Daoy (cell line): Measurements from ENCODE around the gene CD209. TPM values are rescaled to one million over a fixed set of nuclear protein-coding genes. Genes with fewer than 3 reads are reported as not detected.
"Not testable (repeated sequence)": the region's sequence is repeated elsewhere in the genome, so short reads cannot be mapped to it uniquely, and the experiment has no call there.

Experiments
- DNase-seq: peaks from one replicate; pipeline ENCODE4 v3.0.0-alpha.2; 2015; ENCODE audit warnings: low read depth
- total RNA-seq: library from RNA; depleted of rRNA; stranded (reverse); fragments of >200 nt; shearing (Covaris generic); gene quantifications from 2 replicates; pipeline ENCODE4 v1.2.3, GENCODE V29; 2014; rRNA removed

CD209 gene
- not detected in 2 replicates for total RNA-seq

DNA sequence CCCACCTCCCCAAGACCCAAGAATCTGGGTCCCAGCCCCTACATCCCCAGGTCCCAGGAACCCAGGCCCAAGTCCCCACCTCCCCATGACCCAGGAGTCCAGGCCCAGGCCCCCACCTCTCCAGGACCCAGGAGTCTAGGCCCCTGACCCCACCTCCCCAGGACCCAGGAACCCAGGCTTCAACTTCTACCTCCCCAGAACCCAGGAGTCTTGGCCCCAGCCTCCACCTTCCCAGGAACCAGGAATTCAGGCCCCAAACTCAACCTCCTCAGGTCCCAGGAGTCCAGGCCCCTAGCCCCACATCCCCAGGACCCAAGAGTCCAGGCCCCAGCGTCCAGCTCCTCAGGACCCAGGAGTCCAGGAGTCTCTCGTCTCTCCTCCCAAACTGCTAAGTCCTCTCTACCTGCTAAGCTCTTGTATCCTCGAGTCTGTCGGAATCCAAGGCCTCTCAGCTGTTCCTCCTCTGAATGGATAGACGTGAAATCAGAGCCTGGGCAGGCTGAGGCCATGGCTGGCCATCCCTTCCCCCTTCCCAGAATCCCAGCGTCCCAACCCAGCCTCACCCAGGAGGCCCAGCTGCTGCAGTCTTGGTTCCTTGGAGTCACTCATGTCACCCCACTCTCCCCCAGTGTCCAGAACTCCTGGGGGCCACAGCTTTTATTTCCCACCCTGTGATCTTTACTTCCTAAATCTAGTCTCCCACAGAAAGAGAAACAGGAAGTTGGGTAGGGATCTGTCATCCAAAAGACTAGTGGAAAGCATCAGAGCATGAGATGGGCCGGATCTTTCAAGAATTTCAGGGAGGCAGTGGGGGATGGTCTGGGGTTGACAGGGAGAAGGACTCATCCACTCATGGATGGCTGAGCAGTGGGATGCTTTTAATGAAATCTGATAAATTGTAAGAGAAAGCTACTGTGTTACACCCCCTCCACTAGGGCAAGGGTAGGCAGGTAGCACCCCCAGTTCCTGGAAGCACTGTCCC is at the start of gene CD209:
Gene CD209, minus strand, starts transcription at position 632 of the 982 bp plus-strand sequence. Its CDS starts 23 bp downstream, at position 609.
- no peak for DNase-seq

DNA sequence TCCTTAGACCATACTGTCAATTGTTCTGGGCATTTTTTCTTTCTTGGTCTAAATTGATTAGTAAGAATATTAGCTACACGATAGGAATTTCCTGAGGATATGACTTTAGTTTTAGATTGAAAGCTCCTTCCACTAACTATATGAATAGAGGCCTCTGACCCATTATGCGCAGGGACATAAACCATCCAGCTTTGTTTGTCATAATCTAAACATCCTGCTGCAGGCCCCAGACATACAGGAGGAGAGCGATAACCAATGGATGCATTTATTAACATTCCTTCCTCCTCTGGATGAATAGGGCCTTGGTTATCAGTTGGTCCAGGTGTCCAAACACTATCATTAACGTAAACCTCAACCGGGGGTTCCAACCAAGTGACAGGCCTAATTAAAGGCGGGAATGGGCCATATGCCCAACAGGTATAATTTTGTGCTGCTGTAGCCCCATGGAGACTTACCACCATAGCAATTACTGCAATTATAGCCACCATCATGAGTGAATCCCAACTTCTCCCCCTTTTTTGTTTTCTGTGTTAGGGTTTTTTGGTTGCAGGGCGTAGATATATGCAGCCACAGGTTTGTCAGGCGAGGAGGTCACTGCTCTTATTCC is 48.3 kb upstream of the CD209 start:
- no peak for DNase-seq

GRCh38 chr19:7793493-7793892 is 46.2 kb upstream of the CD209 start:
- DNase-seq = no peak

GRCh38 chr19:7792701-7793100 is 45.4 kb upstream of the CD209 start:
- DNase-seq = not testable (repeated sequence)

- DNase-seq = no peak
Measured at GRCh38 chr19:7792281-7792680, 44.9 kb upstream of the CD209 start.

DNA sequence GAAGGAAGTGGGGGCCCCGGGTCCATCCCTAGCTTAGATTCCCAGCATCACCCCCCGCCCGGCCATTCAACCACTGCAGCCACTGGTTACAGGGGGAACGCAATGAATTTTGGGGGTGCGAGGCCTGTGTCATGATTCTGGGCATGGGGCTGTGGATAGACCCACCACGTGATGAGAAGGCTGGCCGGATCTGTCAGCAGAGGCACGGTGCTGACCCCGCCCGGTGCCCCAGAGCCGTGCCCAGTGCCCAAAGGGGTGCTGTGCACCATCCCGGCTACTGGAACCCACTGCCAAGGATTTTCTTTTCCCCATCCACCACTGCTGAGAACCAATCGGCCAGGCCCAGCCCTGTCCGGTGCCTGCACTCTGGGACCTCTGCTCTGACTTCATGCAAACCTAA is 43.1 kb upstream of the CD209 start:
- no peak for DNase-seq

- no peak for DNase-seq
Measured at GRCh38 chr19:7789447-7789846, 42.1 kb upstream of the CD209 start.

GRCh38 chr19:7788933-7789323 is 41.6 kb upstream of the CD209 start:
- DNase-seq = no peak

- no peak for DNase-seq
Measured at GRCh38 chr19:7788178-7788932, 41.0 kb upstream of the CD209 start.

DNA sequence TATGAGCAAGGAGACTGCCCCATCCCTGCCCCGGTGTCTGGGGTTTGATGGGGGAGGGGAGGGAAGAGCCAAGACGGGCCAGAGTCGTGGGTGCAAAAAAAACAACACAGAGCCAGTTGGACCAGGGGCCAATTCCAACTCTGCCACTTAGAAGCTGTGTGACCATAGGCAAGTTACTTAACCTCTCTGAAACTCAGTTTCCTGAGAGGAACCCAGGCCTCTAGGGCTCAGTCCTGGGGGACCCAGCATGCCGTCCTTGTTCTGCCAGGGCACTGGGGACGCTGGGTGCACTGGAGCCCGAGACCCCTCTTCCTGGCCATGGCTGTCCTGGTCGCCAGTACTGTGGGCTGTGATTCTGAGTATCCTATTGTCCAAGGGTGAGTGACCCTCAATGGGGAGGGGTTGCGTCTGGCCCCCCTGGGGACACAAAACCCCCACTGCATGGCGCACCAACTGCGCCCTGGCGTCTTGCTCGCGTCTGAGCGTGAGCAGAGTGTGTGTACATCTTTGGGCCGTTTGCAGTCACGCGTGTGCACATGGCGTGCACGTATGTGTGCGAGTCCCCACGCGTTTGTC is 40.4 kb upstream of the CD209 start:
- DNase-seq = no peak

DNA sequence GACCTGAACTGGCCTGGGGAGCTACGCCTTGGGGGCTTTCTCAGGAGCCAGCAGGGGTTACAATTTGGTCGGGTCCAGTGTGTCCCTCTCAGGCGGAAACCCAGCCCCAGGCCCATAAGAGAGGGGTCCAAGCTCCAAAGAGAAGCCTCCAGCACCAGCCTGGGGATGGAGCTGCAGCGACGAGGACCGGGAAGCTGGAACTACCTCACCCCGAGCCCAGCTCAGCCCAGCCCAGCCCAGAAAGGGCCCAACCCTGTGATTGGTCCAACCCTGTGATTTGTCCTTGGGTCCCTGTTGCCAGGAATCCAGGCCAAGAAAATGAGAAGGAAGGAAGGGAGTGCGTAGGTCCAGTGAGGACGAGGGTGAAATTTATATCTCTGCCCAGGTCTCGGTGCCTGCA is 39.8 kb upstream of the CD209 start:
- DNase-seq = no peak

- DNase-seq = no peak
Measured at GRCh38 chr19:7784856-7785255, 37.5 kb upstream of the CD209 start.

DNA sequence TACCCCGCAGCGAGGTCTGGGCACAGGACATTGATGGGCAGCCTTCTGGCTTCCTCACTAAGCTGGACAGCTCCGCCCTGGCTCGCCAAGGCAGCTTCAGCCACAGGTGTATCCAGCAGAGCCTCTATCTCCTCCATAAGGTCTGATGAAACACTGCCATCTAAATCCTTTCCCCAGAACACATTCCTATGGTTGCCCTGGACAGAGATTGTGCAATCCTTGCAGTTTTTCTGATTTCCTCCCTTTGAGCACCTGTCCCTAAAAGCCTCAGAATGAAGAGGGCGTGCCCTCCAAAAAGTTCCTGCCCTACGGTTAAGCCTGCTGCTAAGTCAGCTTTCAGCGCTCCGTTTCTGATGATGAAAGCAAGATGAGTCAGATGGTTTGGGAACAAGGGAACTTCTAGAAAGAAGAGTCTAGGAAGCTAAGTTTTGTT is 36.7 kb upstream of the CD209 start:
- peak; percentile 42 for DNase-seq

DNA sequence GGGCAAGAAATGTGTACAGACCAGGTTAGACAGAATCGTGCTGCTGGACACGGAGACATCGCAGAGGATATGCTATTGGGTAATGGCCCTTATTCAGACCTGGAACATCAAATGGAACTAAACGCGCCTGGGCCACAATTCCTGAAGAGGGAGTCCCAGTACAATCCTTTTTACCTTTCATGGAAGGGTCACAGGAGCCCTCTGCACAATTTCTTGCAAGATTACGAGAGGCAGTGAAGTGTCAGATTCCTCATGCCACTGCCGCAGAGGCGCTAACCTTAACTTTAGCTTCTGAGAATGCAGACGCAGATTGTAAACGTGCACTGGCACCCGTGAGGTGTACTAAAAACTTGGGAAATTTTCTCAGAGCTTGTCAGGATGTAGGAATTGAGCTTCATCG is 33.8 kb upstream of the CD209 start:
- no peak for DNase-seq

DNA sequence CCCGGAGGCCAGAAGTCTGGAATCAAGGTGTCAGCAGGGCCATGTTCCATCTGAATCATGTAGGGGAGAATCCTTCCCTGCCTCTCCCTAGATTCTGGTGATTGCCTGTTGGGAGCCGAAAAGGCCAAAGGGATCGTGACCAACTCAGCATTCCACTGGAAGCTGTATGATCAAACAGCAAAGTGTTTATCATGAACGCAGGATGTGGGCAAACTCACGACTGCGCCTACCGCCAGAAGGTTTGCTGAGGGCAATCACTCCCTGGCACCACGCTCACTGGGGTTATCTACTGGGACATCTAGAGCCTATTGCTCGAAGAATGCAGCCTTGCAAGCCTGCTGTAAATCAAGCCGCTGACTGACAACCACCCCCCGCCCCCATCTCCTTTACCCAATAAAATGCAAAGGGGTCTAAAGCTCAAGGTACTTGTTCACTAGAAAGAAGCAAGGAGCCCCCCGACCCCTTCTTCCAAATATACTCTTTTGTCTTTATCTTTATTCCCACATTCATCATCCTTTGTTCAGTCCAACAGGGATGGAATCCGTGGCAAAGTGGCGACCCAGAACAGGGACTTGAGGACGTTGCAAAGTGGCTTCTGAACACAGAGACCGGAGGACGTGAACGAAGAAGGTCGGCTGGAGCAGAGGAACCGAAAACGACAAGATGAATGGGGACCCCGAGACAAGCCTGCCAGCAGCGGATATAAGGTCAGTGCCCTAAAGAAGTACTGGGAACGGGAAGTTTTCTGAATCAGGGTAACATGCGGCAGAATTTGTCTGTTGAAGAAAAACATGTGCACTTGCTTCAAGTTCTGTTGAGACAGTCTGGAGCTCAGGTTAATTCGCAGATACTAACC is 32.5 kb upstream of the CD209 start:
- DNase-seq = no peak

GRCh38 chr19:7778081-7778480 is 30.7 kb upstream of the CD209 start:
- DNase-seq = no peak

DNA sequence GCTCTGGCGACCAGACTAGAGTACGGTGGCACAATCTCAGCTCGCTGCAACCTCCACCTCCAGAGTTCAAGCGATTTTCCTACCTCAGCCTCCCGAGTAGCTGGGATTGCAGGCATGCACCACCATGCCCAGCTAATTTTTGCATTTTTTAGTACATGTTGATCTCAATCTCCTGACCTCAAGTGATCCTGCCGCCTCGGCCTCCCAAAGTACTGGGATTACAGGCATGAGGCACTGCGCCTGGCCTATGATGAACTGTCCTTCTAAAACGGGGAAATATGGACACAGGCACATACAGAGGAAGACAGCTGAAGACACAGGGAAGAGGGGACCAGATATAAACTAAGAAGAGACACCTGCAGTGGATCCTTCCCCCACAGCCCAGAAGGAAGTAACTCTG is 28.4 kb upstream of the CD209 start:
- DNase-seq = no peak

DNA sequence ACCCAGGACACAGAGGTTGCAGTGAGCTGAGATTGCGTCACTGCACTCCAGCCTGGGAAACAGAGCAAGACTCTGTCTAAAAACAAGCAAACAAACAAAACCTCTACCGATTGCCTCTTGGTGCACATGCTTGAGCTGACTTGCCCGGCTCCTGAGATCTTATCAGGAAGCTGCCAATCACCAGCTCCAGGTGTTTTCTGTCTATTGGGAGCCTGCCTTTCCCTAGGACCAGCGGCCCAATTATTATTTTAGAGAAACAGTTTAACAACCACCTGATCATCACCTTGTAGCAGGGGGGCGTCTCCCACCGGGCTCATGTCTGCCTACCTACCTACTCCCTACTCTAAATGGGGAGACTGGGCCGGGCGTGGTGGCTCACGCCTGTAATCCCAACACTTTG is 26.5 kb upstream of the CD209 start:
- DNase-seq = no peak

GRCh38 chr19:7772752-7773291 is 25.5 kb upstream of the CD209 start:
- DNase-seq = peak; percentile 67

DNA sequence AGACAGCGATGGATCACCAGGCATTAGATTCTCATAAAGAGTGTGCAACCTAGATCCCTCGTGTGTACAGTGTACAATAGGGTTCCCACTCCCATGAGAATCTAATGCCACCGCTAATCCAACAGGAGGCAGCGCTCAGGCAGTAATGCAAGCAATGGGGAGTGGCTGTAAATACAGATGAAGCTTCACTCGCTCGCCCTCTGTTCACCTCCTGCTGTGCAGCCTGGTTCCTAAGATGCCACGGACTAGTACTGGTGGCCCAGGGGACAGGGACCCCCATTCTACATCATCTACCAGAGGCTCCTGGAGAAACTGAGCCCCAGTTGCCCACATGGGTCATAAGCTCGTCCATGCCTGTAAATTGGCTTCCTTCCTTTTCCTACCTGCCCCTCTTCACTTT is 23.7 kb upstream of the CD209 start:
- DNase-seq = no peak

- no peak for DNase-seq
Measured at GRCh38 chr19:7769171-7769570, 21.8 kb upstream of the CD209 start.
